HG03025 (cell line): ENCODE measurements around the gene BUD31.
A peak's percentile ranks its signal among the peaks of the same experiment; 100 is the strongest.
"Not testable (repeated sequence)": the region's sequence is repeated elsewhere in the genome, so short reads cannot be mapped to it uniquely, and the experiment has no call there.

Experiments used
- ATAC-seq: cut with Tn5 transposase; IDR thresholded peaks from one replicate; pipeline ENCODE4 v1.9.1; 2021; ENCODE audit warnings: mild to moderate bottlenecking, moderate library complexity; ENCODE audit not compliant: unreplicated experiment, low FRiP score

Gene BUD31

GRCh38 chr7:99408379-99409191 lies at the start of gene BUD31, which contains the start of gene PDAP1:
Gene BUD31 (plus strand): TSS chr7:99408969. CDS start chr7:99411093, 2,124 bp downstream.
Gene PDAP1 (minus strand): TSS chr7:99408597. CDS start chr7:99408548, 49 bp downstream.
- peak; percentile 77 for ATAC-seq

DNA sequence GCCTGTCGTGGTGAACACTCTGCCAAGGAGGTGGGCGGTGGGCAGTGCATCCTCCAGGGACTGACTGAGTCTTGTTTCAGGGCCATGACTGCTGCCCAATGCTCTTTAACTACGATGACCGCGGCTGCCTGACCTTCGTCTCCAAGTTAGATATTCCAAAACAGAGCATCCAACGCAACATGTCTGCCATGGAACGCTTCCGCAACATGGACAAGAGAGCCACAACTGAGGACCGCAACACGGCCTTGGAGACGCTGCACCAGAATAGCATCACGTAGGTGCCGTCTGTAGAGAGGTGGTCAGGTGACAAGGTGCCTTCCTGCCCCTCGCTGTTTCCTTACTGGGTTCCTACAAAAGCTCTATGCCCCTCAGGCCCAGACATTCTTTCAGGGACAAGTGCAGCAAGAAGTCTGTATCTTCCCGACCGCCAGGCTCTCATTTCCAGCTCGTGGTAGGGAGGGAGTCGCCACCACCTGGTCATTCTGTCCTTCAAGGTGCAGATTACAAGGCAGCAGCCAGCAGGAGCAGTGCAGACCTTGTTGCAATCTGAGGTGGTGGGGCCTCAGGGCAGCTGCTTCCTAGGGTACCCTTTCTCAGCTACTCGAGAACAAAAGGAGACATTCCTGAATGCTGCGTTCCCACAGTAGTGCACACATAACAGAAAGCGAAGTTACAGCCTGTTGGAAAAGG lies 49.2 kb upstream of the BUD31 start:
- no peak for ATAC-seq

GRCh38 chr7:99362801-99363200 lies 46.0 kb upstream of the BUD31 start:
- no peak for ATAC-seq

GRCh38 chr7:99363286-99363685 lies 45.5 kb upstream of the BUD31 start:
- no peak for ATAC-seq

GRCh38 chr7:99365318-99366141 lies 43.2 kb upstream of the BUD31 start:
- ATAC-seq, result no peak

- ATAC-seq, result no peak
Measured at GRCh38 chr7:99366646-99367045, 42.1 kb upstream of the BUD31 start.

DNA sequence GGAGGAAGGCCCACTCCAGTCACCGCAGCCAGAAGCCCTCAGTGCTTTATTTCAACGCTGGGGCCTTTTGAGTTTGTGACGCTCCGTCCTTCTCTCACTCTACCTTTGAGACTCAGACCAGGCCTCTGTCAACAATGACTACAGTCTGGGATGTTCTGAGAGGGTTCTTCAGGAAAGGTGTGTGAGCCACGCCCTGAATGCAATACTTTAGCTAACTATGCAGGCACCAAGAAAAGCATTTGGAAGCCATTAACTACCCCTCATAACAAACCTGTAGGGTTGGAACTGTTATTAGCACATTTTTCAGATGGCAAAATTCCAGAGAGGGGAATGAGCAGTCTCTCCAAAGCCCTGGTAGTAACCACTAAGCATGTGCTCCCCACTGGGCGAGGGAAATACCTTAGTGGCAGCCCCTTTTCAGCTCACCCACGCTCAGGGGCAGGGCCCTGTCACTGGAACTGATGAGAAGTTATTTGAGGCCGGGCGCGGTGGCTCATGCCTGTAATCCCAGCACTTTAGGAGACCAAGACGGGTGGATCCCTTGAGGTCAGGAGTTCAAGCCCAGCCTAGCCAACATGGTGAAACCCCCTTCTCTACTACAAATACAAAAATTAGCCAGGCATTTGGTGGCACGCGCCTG lies 39.9 kb upstream of the BUD31 start:
- ATAC-seq, result no peak

DNA sequence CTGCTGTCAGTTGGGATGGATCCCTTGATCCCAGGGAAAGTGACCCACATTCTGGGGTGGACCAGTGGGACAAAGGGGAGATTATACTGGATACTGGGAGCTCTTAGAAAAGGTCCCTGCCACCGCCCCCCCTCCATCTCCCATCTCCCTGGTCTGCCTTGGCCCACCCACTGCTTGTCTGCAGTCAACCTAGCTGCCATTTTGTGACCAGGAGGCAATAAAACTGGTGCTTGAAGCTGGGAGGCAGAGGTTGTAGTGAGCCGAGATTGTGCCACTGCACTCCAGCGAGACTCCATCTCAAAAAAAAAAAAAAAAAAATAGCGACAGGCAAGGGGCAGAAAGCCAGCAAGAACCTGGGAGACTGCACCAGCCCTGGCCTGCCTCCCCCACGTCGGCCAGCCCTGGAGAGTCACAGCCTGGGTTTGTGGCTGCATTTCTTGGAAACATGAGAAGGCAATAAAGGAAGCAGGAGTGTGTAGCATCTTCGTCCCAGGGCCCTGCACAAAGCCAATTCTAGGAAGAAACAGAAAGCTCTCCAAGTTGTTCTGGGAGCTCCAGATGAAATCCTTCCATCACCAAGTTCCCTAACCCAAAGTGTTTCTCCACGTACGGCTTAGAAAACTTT lies 38.9 kb upstream of the BUD31 start:
- ATAC-seq, result no peak

DNA sequence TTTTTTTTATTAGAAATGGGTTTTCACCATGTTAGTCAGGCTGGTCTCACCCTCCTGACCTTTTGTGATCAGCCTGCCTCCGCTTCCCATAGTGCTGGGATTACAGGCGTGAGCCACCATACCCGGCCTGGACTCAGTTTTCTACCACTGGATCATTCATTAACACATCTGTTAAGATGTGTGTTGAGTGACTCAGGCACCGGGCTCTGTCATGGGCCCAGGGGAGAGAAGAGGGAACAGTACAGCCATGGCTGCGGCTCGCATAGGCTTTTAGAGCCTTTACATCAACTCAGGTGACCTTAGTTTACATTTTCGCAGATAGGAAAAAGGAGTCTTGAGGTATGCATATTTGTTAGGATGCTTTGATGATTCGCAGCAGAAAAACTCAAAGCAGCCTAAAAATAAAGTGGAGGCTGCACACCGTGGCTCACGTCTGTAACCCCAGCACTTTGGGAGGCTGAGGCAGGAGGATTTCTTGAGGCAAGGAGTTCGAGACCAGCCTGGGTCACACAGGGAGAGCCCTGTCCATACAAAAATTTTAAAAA lies 37.3 kb upstream of the BUD31 start:
- no peak for ATAC-seq

GRCh38 chr7:99372275-99373090 lies 36.3 kb upstream of the BUD31 start:
- no peak for ATAC-seq

- no peak for ATAC-seq
Measured at GRCh38 chr7:99373091-99374066, 35.4 kb upstream of the BUD31 start.

- ATAC-seq, result peak; percentile 43
Measured at GRCh38 chr7:99374111-99375064, 34.4 kb upstream of the BUD31 start, which contains the start of gene ARPC1B. Gene ARPC1B (plus strand): TSS chr7:99374730. CDS start chr7:99385715, 10,985 bp downstream.

- peak; percentile 36 for ATAC-seq
Measured at GRCh38 chr7:99375070-99375807, 33.5 kb upstream of the BUD31 start.

GRCh38 chr7:99379043-99379577 lies 29.7 kb upstream of the BUD31 start:
- ATAC-seq, result no peak

GRCh38 chr7:99379693-99380031 lies 29.1 kb upstream of the BUD31 start:
- ATAC-seq, result not testable (repeated sequence)
